Heart left ventricle (tissue), 16 donors: ENCODE results near the gene HORMAD2. TPM values are rescaled to one million over a fixed set of nuclear protein-coding genes. Genes with fewer than 3 reads are reported as not detected.
"Not testable (repeated sequence)": the region's sequence is repeated elsewhere in the genome, so short reads cannot be mapped to it uniquely, and the experiment has no call there.

Experiments
- ATAC-seq, 4 donors: fragments of 200-7000 bp; cut with Tn5 transposase; one replicate each; pipeline ENCODE4 v1.9.1; 2020 to 2022; ENCODE audit warnings: moderate library complexity in 4 of 4, mild to moderate bottlenecking in 3 of 4, moderate number of reproducible peaks in 1 of 4
- DNase-seq, 5 donors: peaks; one replicate each; pipeline ENCODE4 v3.0.0-alpha.2; 2020
- H3K27ac ChIP-seq, 12 donors: fragments of 200-600 bp; sonication (generic) in 4 of 12; one replicate each; pipeline versions ENCODE4 v1.5.0 to v1.8.0; 2016 to 2022; ENCODE audit warnings: mild to moderate bottlenecking in 2 of 12
- H3K27me3 ChIP-seq, 9 donors: fragments of 200-600 bp; sonication (generic) in 2 of 9; one replicate each; pipeline versions ENCODE4 v1.5.1 to v1.8.0; 2016 to 2022; ENCODE audit warnings: mild to moderate bottlenecking in 3 of 9
- H3K36me3 ChIP-seq, 9 donors: fragments of 200-600 bp; sonication (generic) in 2 of 9; one replicate each; pipeline versions ENCODE4 v1.5.0 to v1.8.0; 2018 to 2022; ENCODE audit warnings: mild to moderate bottlenecking in 2 of 9
- H3K4me1 ChIP-seq, 12 donors: fragments of 200-600 bp; sonication (generic) in 4 of 12; one replicate each; pipeline versions ENCODE4 v1.5.0 to v1.8.0; 2016 to 2022; ENCODE audit warnings: mild to moderate bottlenecking in 3 of 12
- H3K4me3 ChIP-seq, 12 donors: fragments of 200-600 bp; sonication (generic) in 4 of 12; one replicate each; pipeline versions ENCODE4 v1.5.0 to v1.8.0; 2017 to 2022; ENCODE audit warnings: mild to moderate bottlenecking in 9 of 12, moderate library complexity in 4 of 12
- H3K9me3 ChIP-seq, 12 donors: fragments of 200-600 bp; sonication (generic) in 4 of 12; one replicate each; pipeline versions ENCODE4 v1.5.0 to v1.8.0; 2016 to 2022; ENCODE audit warnings: mild to moderate bottlenecking in 1 of 12
- POLR2A ChIP-seq, 2 donors: fragments of 450-650 bp; IDR thresholded peaks; one replicate each; pipeline ENCODE4 v1.6.1; 2017; ENCODE audit warnings: antibody characterized with exemption in 2 of 2, mild to moderate bottlenecking in 2 of 2, moderate library complexity in 2 of 2
- WGBS, 4 donors: extraction: QIAGEN DNeasy Blood & Tissue Kit in 2 of 4; methylation state at CpG; one replicate each; pipeline versions ENCODE4 v1.1.5 to v1.1.7; 2013 to 2018; 5-methylcytosine and 5-hydroxymethylcytosine counted together
- intact Hi-C, 10 donors: fragments of 100-400 bp; cut with DNase I; formaldehyde crosslinking; loops; one replicate each; pipeline versions ENCODE4 v1.11.1 to v1.14.2; 2022
- polyA plus RNA-seq, 2 donors: library from polyadenylated mRNA; stranded (reverse); fragments of 200-250 nt; gene quantifications; one replicate each; pipeline ENCODE4 v1.2.3, GENCODE V29; 2013
- total RNA-seq, 9 donors: library from RNA; depleted of rRNA in 2 of 9; stranded (reverse); fragments of >200 nt in 2 of 9; fragmentation: NEBNext Ultra II Directional in 3 of 9; extraction: Animal tissue kit (Norgen Biotek cat#: 25700) in 3 of 9; gene quantifications; one replicate each; pipeline versions ENCODE4 v1.1.0 to v1.2.4, GENCODE V29; 2016 to 2023
- TF ChIP-seq, protein P1 (sequence below), 12 donors: fragments of 200-600 bp; sonication (generic) in 4 of 12; IDR thresholded peaks; one replicate each; pipeline versions ENCODE4 v1.5.0 to v1.8.0; 2018 to 2022; ENCODE audit warnings: antibody characterized with exemption in 12 of 12, mild to moderate bottlenecking in 5 of 12
- donor health status: ischemic (EF 13 %, LVEDD 7.1; RV severe dilation, severe dysfunction).
- donor health status: healthy with polysubstance abuse.
- donor health status: DM: no; HTN: yes; CAD: no.
- donor health status: DM: no; HTN: no; CAD: no.
- donor health status: ischemic (EF 25% LVEDD 6.9; RV normal size, moderate dysfunction).
- donor health status: ischemic (EF 25% LVEDD 5.7; RV mildly dilated, moderate dysfunction).
- donor health status: healthy.
- donor health status: DM: yes; HTN: yes; CAD: no.
- donor health status: ischemic (EF 35%, LVEDD 5.7; RV mildly dilated, moderate dysfunction).
- donor health status: nonischemic (EF 11% LVEDD 7.7; RV severe dilation, severe dysfunction).
- donor health status: DM: yes; HTN: yes; CAD: no.
- donor health status: PGD.
- donor health status: ischemic (EF 29% LVEDD 5.4; RV normal size, mild dysfunction).
- donor health status: nonischemic (EF 23%, LVEDD 6.1; RV moderate dilation, normal function).

HORMAD2 gene
- total and polyA plus RNA-seq, 11 donors = not detected

DNA sequence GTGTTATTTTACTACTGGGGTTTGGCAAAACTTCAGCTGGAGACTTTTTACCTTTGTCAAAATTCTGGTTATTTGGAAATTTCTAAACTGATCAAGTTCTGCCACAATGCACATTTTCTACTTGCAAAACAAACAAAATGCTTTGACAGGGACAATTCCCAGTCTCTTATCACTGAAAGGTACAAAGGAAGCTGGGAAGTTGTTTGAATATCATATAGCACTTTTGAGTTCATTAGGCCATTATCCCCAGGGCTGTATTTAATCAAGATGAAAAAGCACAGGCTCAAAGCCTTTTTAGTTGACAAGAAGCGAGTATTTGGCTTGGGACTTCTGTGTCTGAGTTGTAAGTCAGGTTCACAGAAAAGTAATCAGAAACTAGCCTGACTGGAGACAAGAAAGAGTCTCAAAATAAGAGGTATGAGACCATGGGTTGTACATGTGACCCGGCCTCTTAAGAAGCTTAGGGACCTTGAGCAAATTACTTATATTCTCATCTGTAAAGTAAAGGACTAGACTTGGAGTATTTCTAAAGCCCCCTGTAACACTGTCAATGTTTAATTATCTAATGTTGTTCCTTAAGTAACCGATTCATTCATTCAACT, 2.9 kb upstream of the HORMAD2 start:
- TF ChIP-seq, protein P1, sequence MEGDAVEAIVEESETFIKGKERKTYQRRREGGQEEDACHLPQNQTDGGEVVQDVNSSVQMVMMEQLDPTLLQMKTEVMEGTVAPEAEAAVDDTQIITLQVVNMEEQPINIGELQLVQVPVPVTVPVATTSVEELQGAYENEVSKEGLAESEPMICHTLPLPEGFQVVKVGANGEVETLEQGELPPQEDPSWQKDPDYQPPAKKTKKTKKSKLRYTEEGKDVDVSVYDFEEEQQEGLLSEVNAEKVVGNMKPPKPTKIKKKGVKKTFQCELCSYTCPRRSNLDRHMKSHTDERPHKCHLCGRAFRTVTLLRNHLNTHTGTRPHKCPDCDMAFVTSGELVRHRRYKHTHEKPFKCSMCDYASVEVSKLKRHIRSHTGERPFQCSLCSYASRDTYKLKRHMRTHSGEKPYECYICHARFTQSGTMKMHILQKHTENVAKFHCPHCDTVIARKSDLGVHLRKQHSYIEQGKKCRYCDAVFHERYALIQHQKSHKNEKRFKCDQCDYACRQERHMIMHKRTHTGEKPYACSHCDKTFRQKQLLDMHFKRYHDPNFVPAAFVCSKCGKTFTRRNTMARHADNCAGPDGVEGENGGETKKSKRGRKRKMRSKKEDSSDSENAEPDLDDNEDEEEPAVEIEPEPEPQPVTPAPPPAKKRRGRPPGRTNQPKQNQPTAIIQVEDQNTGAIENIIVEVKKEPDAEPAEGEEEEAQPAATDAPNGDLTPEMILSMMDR (IDR thresholded peaks at IDR 0.05) = no peak
- no peak for TF ChIP-seq POLR2A (IDR thresholded peaks at IDR 0.05)
- Histone ChIP-seq H3K9me3 (peaks cover 0 to under 1% (median 0%) of the 10 kb centered on the region in 12 donors), H3K36me3 (no peaks in the 10 kb centered on the region), H3K4me1 (peaks cover 0 to 8% (median 0%) of the 10 kb centered on the region in 12 donors), H3K27me3 (peaks cover 4 to 44% (median 12%) of the 10 kb centered on the region in 9 donors), H3K27ac (no peak overlapping the region), H3K4me3 (no peak overlapping the region)
- DNase-seq = no peak
- intact Hi-C loops = no loop called here
- 80 to 85% (median 82%) methylated on average over 3 of the region's 3 CpGs for WGBS, 4 donors
- ATAC-seq = no peak

DNA sequence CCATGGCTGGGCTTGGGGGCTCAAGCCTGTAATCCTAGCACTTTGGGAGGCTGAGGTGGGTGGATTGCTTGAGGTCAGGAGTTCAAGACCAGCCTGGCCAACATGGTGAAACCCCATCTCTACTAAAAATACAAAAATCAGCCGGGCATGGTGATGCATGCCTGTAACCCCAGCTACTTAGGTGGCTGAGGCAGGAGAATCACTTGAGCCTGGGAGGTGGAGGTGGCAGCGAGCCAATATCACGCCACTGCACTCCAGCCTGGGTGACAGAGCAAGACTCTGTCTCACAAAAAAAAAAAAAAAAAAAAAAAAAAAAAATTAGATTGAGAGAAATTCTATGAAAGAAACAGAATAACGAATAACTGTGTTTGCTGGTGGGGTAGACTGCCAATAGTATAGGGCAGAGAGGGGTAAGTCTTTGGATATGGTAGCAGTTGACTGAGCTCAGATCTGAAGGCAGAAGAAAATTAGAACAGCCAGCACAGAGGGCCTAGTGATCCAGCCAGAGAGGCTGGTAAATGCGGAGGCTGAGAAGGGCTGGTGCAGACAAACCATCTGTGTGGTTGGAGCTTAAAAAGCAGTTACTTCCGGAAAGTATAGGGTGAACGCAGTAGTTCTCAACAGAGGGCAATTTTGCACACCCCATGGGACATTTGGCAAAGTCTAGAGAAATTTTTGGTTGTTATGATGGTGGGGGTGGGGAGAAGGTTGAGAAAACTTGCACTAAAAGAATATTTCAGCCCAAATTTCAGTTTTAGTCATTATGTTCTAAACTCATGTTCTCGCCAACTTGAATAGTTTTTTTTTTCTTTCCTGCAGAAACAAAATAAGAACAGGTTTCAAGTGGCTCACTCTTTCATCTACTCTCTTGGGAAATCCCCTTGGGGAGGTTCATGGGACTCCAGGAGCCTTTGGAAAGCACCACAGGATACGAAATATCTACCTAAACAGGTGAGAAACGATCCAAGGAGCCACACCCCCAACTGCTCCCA, 1.6 kb upstream of the HORMAD2 start:
- intact Hi-C loops = no loop called here
- 77 to 87% (median 82%) methylated on average over 10 of the region's 10 CpGs for WGBS, 4 donors
- no peak overlapping the region for H3K4me3 ChIP-seq
- peaks cover 0 to 8% (median 0%) of the 10 kb centered on the region in 12 donors for H3K4me1 ChIP-seq
- H3K27ac ChIP-seq = no peak overlapping the region
- DNase-seq = no peak
- peaks cover 4 to 44% (median 12%) of the 10 kb centered on the region in 9 donors for H3K27me3 ChIP-seq
- no peak for ATAC-seq
- H3K36me3 ChIP-seq = no peaks in the 10 kb centered on the region
- no peaks in the 10 kb centered on the region for H3K9me3 ChIP-seq
- TF ChIP-seq, protein P1 (IDR thresholded peaks at IDR 0.05) = no peak
- no peak for TF ChIP-seq POLR2A (IDR thresholded peaks at IDR 0.05)

DNA sequence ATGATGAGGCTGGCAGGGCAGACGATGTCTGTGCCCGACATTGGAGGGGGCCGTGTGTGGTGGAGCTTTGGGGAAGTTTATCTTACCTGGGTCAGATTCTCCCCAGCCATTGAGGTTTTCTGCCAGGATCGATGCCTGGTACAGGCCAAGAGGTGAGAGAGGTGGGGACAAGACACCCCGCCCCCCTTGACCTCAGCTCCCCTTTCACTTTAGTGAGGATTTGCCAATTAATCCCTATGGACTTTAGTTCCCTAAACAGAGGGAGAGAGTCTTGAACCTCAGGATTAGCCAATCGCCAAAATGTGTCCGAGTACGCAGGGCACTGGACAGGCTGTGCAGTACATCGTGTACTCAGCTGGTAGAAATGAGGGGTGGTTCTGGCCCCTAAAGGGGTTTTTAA, 541 bp downstream of the HORMAD2 start:
- no peak for DNase-seq
- ATAC-seq = no peak
- no peaks in the 10 kb centered on the region for H3K36me3 ChIP-seq
- TF ChIP-seq, protein P1 (IDR thresholded peaks at IDR 0.05) = no peak
- no peak for TF ChIP-seq POLR2A (IDR thresholded peaks at IDR 0.05)
- H3K4me1 ChIP-seq = peaks cover 0 to 8% (median 0%) of the 10 kb centered on the region in 12 donors
- intact Hi-C loops = loop anchor here in 5 of 10 donors (5.0 to 10.0 kb wide), 4 partner anchors 376 to 449 kb away; no protein-coding TSS in a partner anchor
- no peak overlapping the region for H3K4me3 ChIP-seq
- no peak overlapping the region for H3K27ac ChIP-seq
- peaks cover 4 to 40% (median 11%) of the 10 kb centered on the region in 9 donors for H3K27me3 ChIP-seq
- WGBS, 4 donors = 86 to 94% (median 91%) methylated on average over 9 of the region's 9 CpGs
- H3K9me3 ChIP-seq = peaks cover 0 to 7% (median 0%) of the 10 kb centered on the region in 12 donors

DNA sequence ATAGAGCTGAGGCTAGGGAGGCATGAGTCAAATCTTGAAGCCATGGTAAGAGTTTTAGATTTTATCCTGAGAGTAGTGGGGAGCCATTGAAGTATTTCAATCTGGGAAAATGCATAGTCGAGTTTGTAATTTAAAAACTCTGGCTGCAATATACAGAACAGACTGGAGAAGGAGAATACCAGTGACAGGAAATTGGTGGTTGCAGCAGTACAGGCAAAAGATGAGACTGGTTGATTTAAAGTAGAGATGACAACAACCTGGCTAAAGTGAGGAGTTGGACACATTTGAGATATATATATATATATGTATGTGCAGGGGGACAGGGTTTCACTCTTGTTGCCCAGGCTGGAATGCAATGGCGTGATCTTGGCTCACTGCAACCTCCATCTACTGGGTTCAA, 6.2 kb downstream of the HORMAD2 start:
- no peak overlapping the region for H3K4me3 ChIP-seq
- TF ChIP-seq, protein P1 (IDR thresholded peaks at IDR 0.05) = no peak
- no peak for TF ChIP-seq POLR2A (IDR thresholded peaks at IDR 0.05)
- H3K9me3 ChIP-seq = peaks cover 0 to 7% (median 0%) of the 10 kb centered on the region in 12 donors
- ATAC-seq = no peak
- no peaks in the 10 kb centered on the region for H3K36me3 ChIP-seq
- no peak overlapping the region for H3K27ac ChIP-seq
- H3K27me3 ChIP-seq = peaks cover 0 to 8% (median 0%) of the 10 kb centered on the region in 9 donors
- 79 to 86% (median 82%) methylated on average over 2 of the region's 2 CpGs for WGBS, 4 donors
- intact Hi-C loops = loop anchor here in 9 of 10 donors (2.0 to 10.0 kb wide), 9 partner anchors 382 to 689 kb away; no protein-coding TSS in a partner anchor
- H3K4me1 ChIP-seq = peaks cover 0 to 7% (median 0%) of the 10 kb centered on the region in 12 donors
- DNase-seq = no peak

DNA sequence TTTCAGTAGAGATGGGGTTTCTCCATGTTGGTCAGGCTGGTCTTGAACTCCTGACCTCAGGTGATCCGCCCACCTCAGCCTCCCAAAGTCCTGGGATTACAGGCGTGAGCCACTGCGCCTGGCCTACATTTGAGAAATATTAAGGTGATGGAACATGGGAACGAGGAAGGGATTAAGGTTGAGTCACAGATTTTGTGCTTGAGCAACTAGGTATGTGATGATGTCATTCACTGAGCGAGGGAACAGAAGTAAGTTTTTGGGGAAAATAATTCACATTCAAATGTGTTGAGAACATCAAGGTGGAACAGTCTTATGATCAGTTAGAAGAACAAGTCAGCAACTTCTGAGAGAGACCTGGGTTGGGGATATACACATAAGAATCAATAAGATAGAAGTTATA, 6.8 kb downstream of the HORMAD2 start:
- ATAC-seq, H3K4me3 ChIP-seq, H3K9me3 ChIP-seq, H3K4me1 ChIP-seq, H3K36me3 ChIP-seq, H3K27me3 ChIP-seq, DNase-seq, H3K27ac ChIP-seq: not testable (repeated sequence)
- intact Hi-C loops = loop anchor here in 9 of 10 donors (2.0 to 10.0 kb wide), 9 partner anchors 382 to 690 kb away; no protein-coding TSS in a partner anchor
- 86 to 88% (median 87%) methylated on average over 5 of the region's 5 CpGs for WGBS, 4 donors
